Glutamatergic neuron (in vitro differentiated cells): ENCODE data around the gene NT5C2. TPM values are rescaled to one million over a fixed set of nuclear protein-coding genes. Genes with fewer than 3 reads are reported as not detected.
A peak's percentile ranks its signal among the peaks of the same experiment; 100 is the strongest.

Source experiments
- DNase-seq: peaks from one replicate; pipeline ENCODE4 v3.0.0; 2022
- H3K27ac Mint-ChIP-seq: one replicate; pipeline ENCODE4 v1.8.0; 2020; ENCODE audit warnings: mild to moderate bottlenecking, mixed read lengths, inconsistent platforms; ENCODE audit not compliant: unreplicated experiment
- H3K27me3 Mint-ChIP-seq: one replicate; pipeline ENCODE4 v1.8.0; 2020; ENCODE audit warnings: mild to moderate bottlenecking, moderate library complexity, mixed read lengths, inconsistent platforms; ENCODE audit not compliant: unreplicated experiment
- H3K36me3 Mint-ChIP-seq: one replicate; pipeline ENCODE4 v1.8.0; 2020; ENCODE audit warnings: mild to moderate bottlenecking, mixed read lengths, inconsistent platforms; ENCODE audit not compliant: unreplicated experiment
- H3K4me1 Mint-ChIP-seq: one replicate; pipeline ENCODE4 v1.8.0; 2020; ENCODE audit warnings: mild to moderate bottlenecking, low read depth, mixed read lengths, inconsistent platforms; ENCODE audit not compliant: unreplicated experiment
- H3K4me3 Mint-ChIP-seq: one replicate; pipeline ENCODE4 v1.8.0; 2020; ENCODE audit warnings: mild to moderate bottlenecking, mixed read lengths, inconsistent platforms; ENCODE audit not compliant: unreplicated experiment
- H3K9me3 Mint-ChIP-seq: one replicate; pipeline ENCODE4 v1.8.0; 2020; ENCODE audit warnings: mild to moderate bottlenecking, moderate library complexity, mixed read lengths, inconsistent platforms; ENCODE audit not compliant: unreplicated experiment
- total RNA-seq: library from RNA; stranded (reverse); fragmentation: NEBNext Ultra II Directional; extraction: Animal tissue kit (Norgen Biotek cat#: 25700); gene quantifications from one replicate; pipeline ENCODE4 v1.2.1, GENCODE V29; 2021; ENCODE audit not compliant: unreplicated experiment
- TF ChIP-seq, protein P1 (sequence below): fragments of 200-600 bp; sonication (generic); IDR thresholded peaks from one replicate; pipeline ENCODE4 v1.5.0; 2021; ENCODE audit not compliant: partially characterized antibody, unreplicated experiment

NT5C2 gene
- total RNA-seq, 1 donor from 2014 or later = 68.5 TPM

DNA sequence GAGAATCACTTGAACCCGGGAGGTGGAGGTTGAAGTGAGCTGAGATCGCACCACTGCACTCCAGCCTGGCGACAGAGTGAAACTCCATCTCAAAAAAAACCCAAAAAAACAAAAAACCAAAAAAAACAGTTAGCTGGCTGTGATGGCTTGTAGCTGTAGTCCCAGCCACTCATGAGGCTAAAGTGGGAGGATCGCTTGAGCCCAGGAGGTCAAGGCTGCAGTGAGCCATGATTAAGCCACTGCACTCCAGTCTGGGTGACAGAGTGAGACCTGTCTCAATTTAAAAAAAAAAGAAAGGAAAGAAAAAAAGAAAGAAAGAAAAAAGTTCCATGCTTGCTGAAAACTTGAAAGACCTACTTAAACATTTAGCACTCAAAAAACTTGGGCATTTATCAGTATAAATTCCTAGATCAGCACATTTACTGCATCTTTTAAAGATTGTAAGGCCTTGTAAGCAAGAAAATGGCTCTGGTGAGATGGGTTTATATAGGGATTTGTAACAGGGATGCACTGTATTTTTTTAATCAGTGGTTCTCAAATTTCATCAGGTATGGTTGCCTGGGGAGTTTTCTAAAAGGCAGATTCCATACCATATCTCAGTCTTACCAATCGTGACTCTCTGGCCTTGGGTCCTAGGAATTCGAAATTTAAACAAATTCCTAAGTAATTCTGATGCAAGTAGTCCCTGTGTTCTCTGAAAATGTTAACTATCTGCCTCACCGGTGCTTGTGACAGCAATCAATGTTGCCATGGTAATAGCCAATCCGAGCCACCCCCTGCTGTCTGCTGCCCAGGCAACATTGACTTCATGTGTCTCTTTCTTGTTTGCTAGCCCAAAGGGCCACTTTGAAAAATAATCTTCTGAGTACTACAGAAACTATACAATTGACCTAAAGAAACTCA is 11.5 kb upstream of the NT5C2 start:
- peaks cover 3% of the 10 kb centered on the region for H3K27me3 Mint-ChIP-seq
- no peaks in the 10 kb centered on the region for H3K36me3 Mint-ChIP-seq
- TF ChIP-seq, protein P1, sequence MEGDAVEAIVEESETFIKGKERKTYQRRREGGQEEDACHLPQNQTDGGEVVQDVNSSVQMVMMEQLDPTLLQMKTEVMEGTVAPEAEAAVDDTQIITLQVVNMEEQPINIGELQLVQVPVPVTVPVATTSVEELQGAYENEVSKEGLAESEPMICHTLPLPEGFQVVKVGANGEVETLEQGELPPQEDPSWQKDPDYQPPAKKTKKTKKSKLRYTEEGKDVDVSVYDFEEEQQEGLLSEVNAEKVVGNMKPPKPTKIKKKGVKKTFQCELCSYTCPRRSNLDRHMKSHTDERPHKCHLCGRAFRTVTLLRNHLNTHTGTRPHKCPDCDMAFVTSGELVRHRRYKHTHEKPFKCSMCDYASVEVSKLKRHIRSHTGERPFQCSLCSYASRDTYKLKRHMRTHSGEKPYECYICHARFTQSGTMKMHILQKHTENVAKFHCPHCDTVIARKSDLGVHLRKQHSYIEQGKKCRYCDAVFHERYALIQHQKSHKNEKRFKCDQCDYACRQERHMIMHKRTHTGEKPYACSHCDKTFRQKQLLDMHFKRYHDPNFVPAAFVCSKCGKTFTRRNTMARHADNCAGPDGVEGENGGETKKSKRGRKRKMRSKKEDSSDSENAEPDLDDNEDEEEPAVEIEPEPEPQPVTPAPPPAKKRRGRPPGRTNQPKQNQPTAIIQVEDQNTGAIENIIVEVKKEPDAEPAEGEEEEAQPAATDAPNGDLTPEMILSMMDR = no peak
- peaks cover 14% of the 10 kb centered on the region for H3K4me1 Mint-ChIP-seq
- peak overlapping the region; percentile 33 for H3K4me3 Mint-ChIP-seq
- DNase-seq = peak; percentile 53
- no peak overlapping the region for H3K27ac Mint-ChIP-seq
- H3K9me3 Mint-ChIP-seq = peaks cover 5% of the 10 kb centered on the region

DNA sequence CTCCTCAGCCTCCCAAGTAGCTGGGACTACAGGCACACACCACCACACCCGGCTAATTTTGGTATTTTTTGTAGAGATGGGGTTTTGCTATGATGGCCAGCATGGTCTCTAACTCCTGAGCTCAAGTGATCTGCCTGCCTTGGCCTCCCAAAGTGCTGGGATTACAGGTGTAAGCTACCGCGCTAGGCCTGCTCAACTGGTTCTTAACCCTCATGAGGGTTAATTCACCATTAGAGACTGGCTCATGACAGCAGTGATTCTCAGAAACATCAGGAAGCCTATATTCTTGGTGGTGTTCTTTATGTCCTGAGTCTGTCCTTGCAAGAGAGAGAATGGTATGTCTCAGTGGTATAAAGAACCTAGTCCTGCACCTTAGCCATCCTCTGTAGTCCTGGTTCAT is 10.4 kb upstream of the NT5C2 start:
- H3K9me3 Mint-ChIP-seq = peaks cover 5% of the 10 kb centered on the region
- H3K36me3 Mint-ChIP-seq = no peaks in the 10 kb centered on the region
- no peak overlapping the region for H3K4me3 Mint-ChIP-seq
- H3K27ac Mint-ChIP-seq = no peak overlapping the region
- peaks cover 3% of the 10 kb centered on the region for H3K27me3 Mint-ChIP-seq
- no peak for DNase-seq
- H3K4me1 Mint-ChIP-seq = peaks cover 14% of the 10 kb centered on the region
- TF ChIP-seq, protein P1 = no peak

DNA sequence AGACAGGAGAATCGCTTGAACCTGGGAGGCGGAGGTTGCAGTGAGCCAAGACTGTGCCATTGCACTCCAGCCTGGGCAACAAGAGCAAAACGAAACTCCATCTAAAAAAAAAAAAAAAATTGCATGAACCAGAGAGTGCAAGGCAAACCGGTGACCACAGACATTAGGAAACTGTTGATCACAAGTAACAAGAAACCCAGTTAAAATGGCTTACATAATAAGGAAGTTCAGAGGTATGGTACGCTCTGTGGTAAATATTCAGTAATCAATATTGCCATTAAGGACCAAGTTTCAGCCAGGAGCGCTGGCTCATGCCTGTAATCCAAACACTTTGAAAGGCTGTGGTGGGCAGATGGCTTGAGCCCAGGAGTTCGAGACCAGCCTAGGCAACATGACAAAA is 9.2 kb upstream of the NT5C2 start:
- Mint-ChIP-seq H3K9me3 (peaks cover 5% of the 10 kb centered on the region), H3K27ac (no peak overlapping the region), H3K27me3 (peaks cover 3% of the 10 kb centered on the region), H3K4me1 (peaks cover 14% of the 10 kb centered on the region), H3K36me3 (no peaks in the 10 kb centered on the region), H3K4me3 (no peak overlapping the region)
- TF ChIP-seq, protein P1 = no peak
- no peak for DNase-seq

DNA sequence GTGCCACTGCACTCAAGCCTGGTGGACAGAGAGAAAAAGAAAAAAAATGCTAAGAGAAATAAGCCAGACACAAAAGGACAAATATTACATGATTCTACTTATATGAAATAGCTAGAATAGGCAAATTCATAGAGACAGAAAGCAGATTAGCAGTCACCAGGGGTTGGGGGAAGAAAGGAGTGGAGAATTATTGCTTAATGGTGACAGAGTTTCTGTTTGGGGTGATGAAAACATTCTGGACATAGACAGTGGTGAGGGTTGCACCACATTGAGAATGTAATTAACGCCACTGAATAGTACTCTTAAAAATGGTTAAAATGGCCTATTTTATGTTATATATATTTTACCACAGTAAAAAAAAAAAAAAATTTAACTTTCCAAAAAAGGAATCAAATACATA is 6.4 kb upstream of the NT5C2 start:
- Mint-ChIP-seq H3K4me1 (peaks cover 1% of the 10 kb centered on the region), H3K36me3 (no peaks in the 10 kb centered on the region)

More for the DNA sequence above, 6.4 kb upstream of the NT5C2 start:
- TF ChIP-seq, protein P1 = no peak
- Mint-ChIP-seq H3K27ac (no peak overlapping the region), H3K4me3 (no peak overlapping the region), H3K9me3 (no peaks in the 10 kb centered on the region), H3K27me3 (peaks cover 2% of the 10 kb centered on the region)
- DNase-seq = no peak
